Mononuclear cell (primary cell): Measurements from ENCODE around the gene NAA35. TPM values are rescaled to one million over a fixed set of nuclear protein-coding genes. Genes with fewer than 3 reads are reported as not detected.
"Not testable (repeated sequence)": the region's sequence is repeated elsewhere in the genome, so short reads cannot be mapped to it uniquely, and the experiment has no call there.

Experiments
- H3K27me3 ChIP-seq: 2 replicates; pipeline ENCODE4 v1.6.0; 2011; ENCODE audit warnings: low read length, control low read depth; ENCODE audit not compliant: insufficient read depth
- H3K4me1 ChIP-seq: 2 replicates; pipeline ENCODE4 v1.5.1; 2011; ENCODE audit warnings: mild to moderate bottlenecking, low read length, control low read depth; ENCODE audit not compliant: insufficient read depth
- H3K4me3 ChIP-seq: 2 replicates; pipeline ENCODE4 v1.5.1; 2011; ENCODE audit warnings: mild to moderate bottlenecking, low read length, moderate library complexity
- H3K9me3 ChIP-seq: 2 replicates; pipeline ENCODE4 v1.5.1; 2011; ENCODE audit warnings: low read depth, mild to moderate bottlenecking, control low read depth, low read length
- total RNA-seq: library from RNA; depleted of rRNA; stranded (reverse); fragments of >200 nt; gene quantifications from one replicate; pipeline ENCODE4 v1.2.3, GENCODE V29; 2012

Gene NAA35
- total RNA-seq, 1 donor, result 20.1 TPM

- H3K9me3 ChIP-seq, H3K4me3 ChIP-seq, H3K27me3 ChIP-seq: not testable (repeated sequence)
These were observed 33.2 kb downstream of the NAA35 start for GRCh38 chr9:85974055-85974547.

GRCh38 chr9:85978496-85978895 is 37.5 kb downstream of the NAA35 start:
- Histone ChIP-seq H3K4me3 (no peak overlapping the region), H3K27me3 (no peaks in the 10 kb centered on the region), H3K9me3 (no peaks in the 10 kb centered on the region), H3K4me1 (no peaks in the 10 kb centered on the region)

More at GRCh38 chr9:85974055-85974547, 33.2 kb downstream of the NAA35 start:
- not testable (repeated sequence) for H3K4me1 ChIP-seq

- H3K9me3 ChIP-seq, result no peaks in the 10 kb centered on the region
- no peaks in the 10 kb centered on the region for H3K4me1 ChIP-seq
- H3K27me3 ChIP-seq, result no peaks in the 10 kb centered on the region
- no peak overlapping the region for H3K4me3 ChIP-seq
These were observed 40.4 kb downstream of the NAA35 start for GRCh38 chr9:85981369-85981768.

- Histone ChIP-seq H3K4me1 (no peaks in the 10 kb centered on the region), H3K4me3 (no peak overlapping the region), H3K9me3 (no peaks in the 10 kb centered on the region), H3K27me3 (no peaks in the 10 kb centered on the region)
These were observed 43.5 kb downstream of the NAA35 start for GRCh38 chr9:85984457-85984856.

GRCh38 chr9:85987236-85987635 is 46.3 kb downstream of the NAA35 start:
- no peak overlapping the region for H3K4me3 ChIP-seq
- H3K9me3 ChIP-seq, result no peaks in the 10 kb centered on the region
- H3K27me3 ChIP-seq, result no peaks in the 10 kb centered on the region
- H3K4me1 ChIP-seq, result no peaks in the 10 kb centered on the region

- H3K4me1 ChIP-seq, result no peaks in the 10 kb centered on the region
- H3K4me3 ChIP-seq, result no peak overlapping the region
- no peaks in the 10 kb centered on the region for H3K9me3 ChIP-seq
- H3K27me3 ChIP-seq, result no peaks in the 10 kb centered on the region
These were observed 53.2 kb downstream of the NAA35 start for GRCh38 chr9:85994191-85994590.

GRCh38 chr9:85995097-85995496 is 54.2 kb downstream of the NAA35 start:
- Histone ChIP-seq H3K27me3 (no peaks in the 10 kb centered on the region), H3K9me3 (no peaks in the 10 kb centered on the region), H3K4me3 (no peak overlapping the region), H3K4me1 (no peaks in the 10 kb centered on the region)

- Histone ChIP-seq H3K4me3 (no peak overlapping the region), H3K4me1 (no peaks in the 10 kb centered on the region), H3K9me3 (no peaks in the 10 kb centered on the region), H3K27me3 (no peaks in the 10 kb centered on the region)
These were observed 54.7 kb downstream of the NAA35 start for GRCh38 chr9:85995599-85995998.

- no peaks in the 10 kb centered on the region for H3K4me1 ChIP-seq
- H3K9me3 ChIP-seq, result peaks cover 13% of the 10 kb centered on the region
- H3K27me3 ChIP-seq, result no peaks in the 10 kb centered on the region
- H3K4me3 ChIP-seq, result no peak overlapping the region
These were observed 64.4 kb downstream of the NAA35 start for GRCh38 chr9:86005253-86005775.

GRCh38 chr9:86009133-86009532 is 68.2 kb downstream of the NAA35 start:
- H3K9me3 ChIP-seq, result peaks cover 13% of the 10 kb centered on the region
- H3K4me1 ChIP-seq, result no peaks in the 10 kb centered on the region
- no peak overlapping the region for H3K4me3 ChIP-seq
- H3K27me3 ChIP-seq, result no peaks in the 10 kb centered on the region

- Histone ChIP-seq H3K27me3 (no peaks in the 10 kb centered on the region), H3K9me3 (no peaks in the 10 kb centered on the region), H3K4me1 (no peaks in the 10 kb centered on the region), H3K4me3 (no peak overlapping the region)
These were observed 79.8 kb downstream of the NAA35 start for GRCh38 chr9:86020731-86021130.

GRCh38 chr9:86021166-86021565 is 80.2 kb downstream of the NAA35 start:
- Histone ChIP-seq H3K4me1 (no peaks in the 10 kb centered on the region), H3K9me3 (no peaks in the 10 kb centered on the region), H3K27me3 (no peaks in the 10 kb centered on the region), H3K4me3 (no peak overlapping the region)

- Histone ChIP-seq H3K27me3 (no peaks in the 10 kb centered on the region), H3K4me3 (no peak overlapping the region), H3K4me1 (no peaks in the 10 kb centered on the region), H3K9me3 (no peaks in the 10 kb centered on the region)
These were observed 81.8 kb downstream of the NAA35 start for GRCh38 chr9:86022687-86023266.

GRCh38 chr9:86027767-86028166 is 86.8 kb downstream of the NAA35 start:
- Histone ChIP-seq H3K4me3 (no peak overlapping the region), H3K9me3 (no peaks in the 10 kb centered on the region), H3K4me1 (no peaks in the 10 kb centered on the region), H3K27me3 (no peaks in the 10 kb centered on the region)

- no peaks in the 10 kb centered on the region for H3K27me3 ChIP-seq
- no peak overlapping the region for H3K4me3 ChIP-seq
- H3K9me3 ChIP-seq, result no peaks in the 10 kb centered on the region
- no peaks in the 10 kb centered on the region for H3K4me1 ChIP-seq
These were observed 94.2 kb downstream of the NAA35 start for GRCh38 chr9:86034863-86035734.
